PC-9 (cell line): ENCODE measurements around the gene XKR7. TPM values are rescaled to one million over a fixed set of nuclear protein-coding genes. Genes with fewer than 3 reads are reported as not detected.

Experiments used
- BruUV-seq: library from RNA; stranded (reverse); fragments of 400-500 nt; replicated peaks from 2 replicates; lab custom pipeline; 2021; lab: Mats Ljungman, UMichigan
- CTCF ChIA-PET: fragments of 300-600 bp; sonication (Branson Sonifier 250); formaldehyde crosslinking; loops from one replicate; lab custom pipeline; 2022; ENCODE audit warnings: antibody characterized with exemption; lab: Charles Lee
- POLR2A ChIA-PET: fragments of 300-600 bp; sonication (Branson Sonifier 250); formaldehyde crosslinking; loops from one replicate; lab custom pipeline; 2022; ENCODE audit warnings: antibody characterized with exemption; ENCODE audit not compliant: unreplicated experiment; lab: Charles Lee
- DNase-seq, 2 experiments: peaks; one replicate each; pipeline versions ENCODE4 v3.0.0 to v3.0.0-alpha.2; 2015 to 2022; ENCODE audit warnings: mixed read lengths in 1 of 2
- H2AFZ ChIP-seq: fragments of 200-600 bp; sonication (generic); 2 replicates; pipeline ENCODE4 v1.8.1; 2017; ENCODE audit warnings: antibody characterized with exemption
- H3F3A ChIP-seq: fragments of 200-600 bp; sonication (generic); 2 replicates; pipeline ENCODE4 v1.8.1; 2017; ENCODE audit warnings: antibody characterized with exemption, mild to moderate bottlenecking, low read depth; ENCODE audit not compliant: insufficient read depth
- H3K27ac ChIP-seq: fragments of 200-600 bp; sonication (generic); 2 replicates; pipeline ENCODE4 v1.6.1; 2016; ENCODE audit warnings: mixed run types
- H3K27me3 ChIP-seq: fragments of 200-600 bp; sonication (generic); 2 replicates; pipeline ENCODE4 v1.6.1; 2016; ENCODE audit warnings: low read depth, mixed run types; ENCODE audit not compliant: insufficient read depth
- H3K36me3 ChIP-seq: fragments of 200-600 bp; sonication (generic); 2 replicates; pipeline ENCODE4 v1.6.1; 2016; ENCODE audit warnings: low read depth, mixed run types
- H3K4me1 ChIP-seq: fragments of 200-600 bp; sonication (generic); replicated peaks from 2 replicates; pipeline ENCODE4 v1.6.1; 2016; ENCODE audit warnings: mixed run types; ENCODE audit not compliant: insufficient read depth
- H3K4me2 ChIP-seq: fragments of 200-600 bp; sonication (generic); 2 replicates; pipeline ENCODE4 v1.6.1; 2017; ENCODE audit warnings: mixed run types
- H3K4me3 ChIP-seq: fragments of 200-600 bp; sonication (generic); 2 replicates; pipeline ENCODE4 v1.6.1; 2016; ENCODE audit warnings: mixed run types
- H3K79me2 ChIP-seq: fragments of 200-600 bp; sonication (generic); 2 replicates; pipeline ENCODE4 v1.6.1; 2017; ENCODE audit warnings: low read depth, mixed run types
- H3K9me2 ChIP-seq: fragments of 200-600 bp; sonication (generic); 2 replicates; pipeline ENCODE4 v1.8.1; 2017; ENCODE audit warnings: mild to moderate bottlenecking; ENCODE audit not compliant: insufficient read depth
- H3K9me3 ChIP-seq: fragments of 200-600 bp; sonication (generic); 2 replicates; pipeline ENCODE4 v1.8.1; 2016; ENCODE audit warnings: low read depth; ENCODE audit not compliant: insufficient read depth
- H4K20me1 ChIP-seq: fragments of 200-600 bp; sonication (generic); 2 replicates; pipeline ENCODE4 v1.8.1; 2017; ENCODE audit not compliant: insufficient read depth
- CTCF ChIP-seq: fragments of 200-600 bp; sonication (generic); conservative IDR thresholded peaks from 2 replicates; pipeline ENCODE4 v1.6.1; 2017; ENCODE audit warnings: mixed run types, antibody characterized with exemption, mild to moderate bottlenecking, moderate library complexity
- EZH2 ChIP-seq: fragments of 200-600 bp; sonication (generic); IDR thresholded peaks from 2 replicates; pipeline ENCODE4 v1.8.0; 2017; ENCODE audit warnings: antibody characterized with exemption, low read depth
- intact Hi-C: fragments of 100-400 bp; cut with micrococcal nuclease; formaldehyde crosslinking; loops from one replicate; pipeline ENCODE4 v1.10.0; 2022; ENCODE audit not compliant: unreplicated experiment
- total RNA-seq: library from RNA; stranded (reverse); gene quantifications from 2 replicates; pipeline ENCODE4 v1.2.3, GENCODE V29; 2021

XKR7 gene
- total RNA-seq, 1 experiment from 2014 or later, result not detected

GRCh38 chr20:32034581-32035425 is 66.9 kb downstream of the XKR7 start:
- H3K4me1 ChIP-seq, result no peaks in the 10 kb centered on the region
- H3K9me3 ChIP-seq, result no peaks in the 10 kb centered on the region
- no peak overlapping the region for H3K27ac ChIP-seq
- H3K27me3 ChIP-seq, result peaks cover 68% of the 10 kb centered on the region
- intact Hi-C loops, result loop anchor here (5.0 kb wide), 2 partner anchors 57 to 83 kb away; partner anchors contain the start of gene PDRG1
- H4K20me1 ChIP-seq, result no peaks in the 10 kb centered on the region
- no peak overlapping the region for H3K4me2 ChIP-seq
- H3K79me2 ChIP-seq, result no peaks in the 10 kb centered on the region
- POLR2A ChIA-PET, result no interaction called here
- TF ChIP-seq EZH2 (no peak), CTCF (no peak)
- no peaks in the 10 kb centered on the region for H3K36me3 ChIP-seq
- DNase-seq, result no peak
- BruUV-seq, result no TSS peak
- CTCF ChIA-PET, result interaction anchor here (0.6 kb wide), 1 partner anchor 77 kb away, joined by 10 read pairs; no protein-coding TSS in a partner anchor
- H3K9me2 ChIP-seq, result no peaks in the 10 kb centered on the region
- H2AFZ ChIP-seq, result no peak overlapping the region
- H3K4me3 ChIP-seq, result no peak overlapping the region
- no peaks in the 10 kb centered on the region for H3F3A ChIP-seq

- ChIA-PET CTCF (interaction anchor here (0.7 kb wide), 1 partner anchor 450 kb away, joined by 3 read pairs; no protein-coding TSS in a partner anchor), POLR2A (interaction anchor here (0.7 kb wide), 1 partner anchor 168 kb away, joined by 3 read pairs; no protein-coding TSS in a partner anchor)
- no peak for DNase-seq
- Histone ChIP-seq H4K20me1 (no peaks in the 10 kb centered on the region), H3K36me3 (no peaks in the 10 kb centered on the region), H3F3A (no peaks in the 10 kb centered on the region), H3K27me3 (peaks cover 73% of the 10 kb centered on the region), H3K79me2 (no peaks in the 10 kb centered on the region), H2AFZ (no peak overlapping the region), H3K27ac (no peak overlapping the region), H3K4me1 (no peaks in the 10 kb centered on the region), H3K9me2 (no peaks in the 10 kb centered on the region), H3K4me3 (no peak overlapping the region), H3K4me2 (no peak overlapping the region), H3K9me3 (no peaks in the 10 kb centered on the region)
- TF ChIP-seq EZH2 (no peak), CTCF (no peak)
- intact Hi-C loops, result no loop called here
- no TSS peak for BruUV-seq
These were observed 67.5 kb downstream of the XKR7 start for GRCh38 chr20:32035426-32035779.

- no peaks in the 10 kb centered on the region for H3K36me3 ChIP-seq
- no peak overlapping the region for H3K27ac ChIP-seq
- H3K27me3 ChIP-seq, result peaks cover 73% of the 10 kb centered on the region
- no peaks in the 10 kb centered on the region for H3K9me3 ChIP-seq
- H3K9me2 ChIP-seq, result no peaks in the 10 kb centered on the region
- intact Hi-C loops, result no loop called here
- H4K20me1 ChIP-seq, result no peaks in the 10 kb centered on the region
- TF ChIP-seq EZH2, result no peak
- TF ChIP-seq CTCF, result no peak
- BruUV-seq, result no TSS peak
- H3K4me1 ChIP-seq, result no peaks in the 10 kb centered on the region
- POLR2A ChIA-PET, result no interaction called here
- H3F3A ChIP-seq, result no peaks in the 10 kb centered on the region
- no peak overlapping the region for H3K4me2 ChIP-seq
- H2AFZ ChIP-seq, result no peak overlapping the region
- CTCF ChIA-PET, result interaction anchor here (0.7 kb wide), 1 partner anchor 449 kb away, joined by 3 read pairs; no protein-coding TSS in a partner anchor
- H3K79me2 ChIP-seq, result no peaks in the 10 kb centered on the region
- DNase-seq, result no peak
- H3K4me3 ChIP-seq, result no peak overlapping the region
These were observed 68.3 kb downstream of the XKR7 start for GRCh38 chr20:32036252-32036651.
